AG09319 (cell line): ENCODE measurements around the gene EFCAB11.
A peak's percentile ranks its signal among the peaks of the same experiment; 100 is the strongest.

Experiments used
- DNase-seq: peaks from one replicate; pipeline ENCODE4 v3.0.0-alpha.2; 2010; ENCODE audit warnings: low read depth; ENCODE audit errors: extremely low read depth
- CTCF ChIP-seq: IDR thresholded peaks from 2 replicates; pipeline ENCODE4 v1.5.1; 2011; ENCODE audit warnings: low read depth, mild to moderate bottlenecking, inconsistent platforms, low read length, moderate library complexity

Gene EFCAB11

DNA sequence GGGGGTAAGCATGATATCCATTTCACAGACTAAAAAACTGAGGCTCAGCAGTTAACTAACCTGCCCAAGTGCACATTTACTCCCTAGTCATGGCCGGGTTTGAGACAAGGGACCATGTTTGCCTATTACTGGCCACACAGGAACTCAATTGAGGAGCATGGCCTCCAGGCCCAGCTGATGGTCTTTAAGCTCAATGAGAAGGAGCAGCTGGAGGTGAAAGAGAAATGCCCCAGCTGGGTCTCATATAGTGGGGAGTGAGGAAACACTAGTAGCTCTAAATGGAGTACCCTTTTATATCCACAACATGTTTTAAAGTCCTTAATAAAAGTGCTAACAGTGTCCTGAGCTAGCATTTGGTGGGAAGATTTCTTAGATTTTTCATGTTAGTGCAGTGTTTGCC lies 2.8 kb upstream of the EFCAB11 start:
- DNase-seq, result no peak
- TF ChIP-seq CTCF, result no peak

DNA sequence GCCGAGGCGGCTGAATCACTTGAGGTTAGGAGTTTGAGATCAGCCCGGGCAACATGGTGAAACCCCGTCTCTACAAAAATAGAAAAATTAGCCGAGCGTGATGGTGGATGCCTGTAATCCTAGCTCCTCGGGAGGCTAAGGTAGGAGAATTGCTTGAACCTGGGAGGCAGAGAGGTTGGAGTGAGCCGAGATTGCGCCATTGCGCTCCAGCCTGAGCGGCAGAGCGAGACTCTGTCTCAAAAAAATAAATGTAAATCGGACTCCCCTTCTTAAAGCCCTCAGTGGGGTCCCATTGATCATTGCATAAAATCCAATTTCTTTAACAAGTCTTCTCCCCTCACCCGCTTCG lies 2.1 kb upstream of the EFCAB11 start:
- DNase-seq, result no peak
- TF ChIP-seq CTCF, result no peak

GRCh38 chr14:89955745-89956660 lies 1.5 kb upstream of the EFCAB11 start, which contains the start of gene TDP1:
Gene TDP1, plus strand, starts transcription at chr14:89955927. Its CDS starts 7,188 bp downstream, at chr14:89963115.
- DNase-seq, result peak; percentile 88
- TF ChIP-seq CTCF, result no peak

GRCh38 chr14:89955022-89955744 lies 653 bp upstream of the EFCAB11 start:
- no peak for DNase-seq
- TF ChIP-seq CTCF, result no peak

GRCh38 chr14:89953602-89954001 lies 928 bp downstream of the EFCAB11 start:
- DNase-seq, result no peak
- TF ChIP-seq CTCF, result no peak

DNA sequence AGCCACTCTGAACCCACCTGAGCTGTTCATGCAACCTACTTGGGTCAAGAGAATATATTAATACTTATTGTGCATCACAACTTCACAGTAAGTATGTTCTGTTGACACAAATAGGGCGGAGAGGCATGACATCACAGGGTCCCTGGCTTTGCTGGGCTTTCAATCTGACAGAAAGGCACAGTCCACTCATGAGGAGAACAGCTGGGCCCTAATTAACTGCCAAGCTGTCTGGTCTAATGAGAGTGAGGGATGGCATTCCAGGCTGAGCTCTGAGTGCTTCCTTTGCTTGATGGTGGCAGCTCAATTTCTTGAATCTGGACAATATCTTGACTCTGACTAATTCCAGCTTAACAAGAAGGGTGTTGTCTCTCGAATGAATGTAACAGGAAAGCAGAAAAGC lies 2.0 kb downstream of the EFCAB11 start:
- no peak for DNase-seq

More for the DNA sequence above, 2.0 kb downstream of the EFCAB11 start:
- TF ChIP-seq CTCF, result no peak
